ENCODE data around the gene EDRF1. TPM values are rescaled to one million over a fixed set of nuclear protein-coding genes. Genes with fewer than 3 reads are reported as not detected.

The EDRF1 gene
- total and polyA plus RNA-seq, 10 of the 15 experiments (the other 5 are each of a cell fraction or from before 2014, with no cell fraction given), result 16.8 to 99.7 (median 42.9) TPM

DNA sequence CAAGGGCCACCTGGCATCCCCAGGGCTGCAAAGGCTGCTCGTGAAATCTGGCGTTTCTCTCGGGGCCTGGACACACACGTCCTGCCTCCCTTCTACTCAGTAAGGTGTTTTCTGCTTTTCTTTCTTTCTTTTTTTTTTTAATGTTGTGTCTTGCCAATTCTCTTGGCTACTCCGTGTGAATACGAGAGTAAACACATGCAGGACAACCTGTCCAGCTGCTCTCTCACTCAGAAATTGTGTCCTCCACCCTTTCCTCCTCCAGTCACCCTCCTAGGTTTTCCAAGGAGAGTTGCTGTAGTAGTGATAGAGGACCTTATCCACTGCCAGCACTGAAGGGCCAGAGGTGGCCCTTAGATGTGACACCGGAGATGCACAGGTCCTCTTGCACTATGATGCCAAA, 35.7 kb upstream of the EDRF1 start:
- BruUV-seq (replicated peaks), result no TSS peak
- 5% methylated on average over 7 of the region's 7 CpGs for whole genome bisulfite sequencing (ENCODE audit: insufficient coverage, insufficient replicate concordance, low lambda C conversion rate, missing lambda C conversion rate)
- in situ Hi-C loops (cut with MboI) (no loop called here), intact Hi-C loops (cut with micrococcal nuclease; ENCODE audit: unreplicated experiment) (no loop called here)
- no peaks in the 10 kb centered on the region for H4K20me1 ChIP-seq (ENCODE audit: control insufficient read depth, insufficient read depth)
- no peak for ATAC-seq
- H3K4me1 ChIP-seq (ENCODE audit: control insufficient read depth, insufficient read depth, low read length), result no peaks in the 10 kb centered on the region
- H2AFZ ChIP-seq (ENCODE audit: control insufficient read depth, low read depth, low read length), result no peak overlapping the region
- no peak for DNase-seq (ENCODE audit: low read depth, low spot score)
- no peaks in the 10 kb centered on the region for H3K36me3 ChIP-seq (ENCODE audit: control insufficient read depth in 2 of 2, insufficient read depth in 2 of 2, low read length in 1 of 2)
- H3K4me2 ChIP-seq (ENCODE audit: control insufficient read depth, insufficient read depth), result no peak overlapping the region
- no peak overlapping the region for H3K4me3 ChIP-seq
- H3K9me3 ChIP-seq (replicated peaks; ENCODE audit: control insufficient read depth, insufficient read depth, low read length), result no peaks in the 10 kb centered on the region; the same call in 2 of the 3 replicates
- H3K27ac ChIP-seq (ENCODE audit: control insufficient read depth, insufficient read depth), result no peak overlapping the region
- ChIA-PET CTCF (no interaction called here), POLR2A (no interaction called here), RAD21 (ENCODE audit: unreplicated experiment) (no interaction called here), SMC1A (ENCODE audit: uncharacterized antibody, unreplicated experiment) (no interaction called here)
- no peak overlapping the region for H3K9ac ChIP-seq (ENCODE audit: control insufficient read depth, insufficient read depth, low read length)
- FAIRE-seq, result no peak
- H3K27me3 ChIP-seq (replicated peaks in 1 of 2; ENCODE audit: control insufficient read depth in 2 of 2, insufficient read depth in 2 of 2, low read length in 1 of 2), result no peaks in the 10 kb centered on the region; a peak in 2 of 4 replicates
- TF ChIP-seq ATF2 (IDR thresholded peaks at IDR 0.05; ENCODE audit: low read length) (no peak), TARDBP (IDR thresholded peaks at IDR 0.05; ENCODE audit: borderline replicate concordance) (no peak), PML (IDR thresholded peaks at IDR 0.05; ENCODE audit: low read length) (no peak), SPI1 (IDR thresholded peaks at IDR 0.05; ENCODE audit: borderline replicate concordance, insufficient read depth, low read depth, low read length) (no peak), ZNF207 (IDR thresholded peaks at IDR 0.05; ENCODE audit: borderline replicate concordance) (no peak), CHD1 (IDR thresholded peaks at IDR 0.05; ENCODE audit: low read depth, low read length) (no peak), CREM (IDR thresholded peaks at IDR 0.05; ENCODE audit: low read depth) (no peak), RB1 (IDR thresholded peaks at IDR 0.05; ENCODE audit: borderline replicate concordance) (no peak), JUNB (IDR thresholded peaks at IDR 0.05) (no peak), CEBPB (IDR thresholded peaks at IDR 0.05; ENCODE audit: borderline replicate concordance in 1 of 2, low read depth in 2 of 2, low read length in 2 of 2) (no peak), ZBTB11 (CRISPR knock-in tag; IDR thresholded peaks at IDR 0.05) (no peak), RFX5 (IDR thresholded peaks at IDR 0.05; ENCODE audit: low read depth, low read length) (no peak), PAX5 (IDR thresholded peaks at IDR 0.05; ENCODE audit: borderline replicate concordance, low read depth, low read length) (no peak), PBX3 (IDR thresholded peaks at IDR 0.05; ENCODE audit: insufficient replicate concordance, low read depth, low read length) (no peak), NFIC (IDR thresholded peaks at IDR 0.05; ENCODE audit: low read depth, low read length) (no peak)
- no peaks in the 10 kb centered on the region for H3K79me2 ChIP-seq (ENCODE audit: control insufficient read depth, insufficient read depth, low read length)

All from GM12878 (cell line).